A549 (cell line): ENCODE measurements around the gene NKAIN2. TPM values are rescaled to one million over a fixed set of nuclear protein-coding genes. Genes with fewer than 3 reads are reported as not detected.

ENCODE experiments used
- ATAC-seq, 2 experiments: fragments of 200-7000 bp in 1 of 2; fragments of >200 bp in 1 of 2; cut with Nextera tagmentation in 1 of 2; cut with Tn5 transposase in 1 of 2; 3 replicates each; pipeline versions ENCODE4 v1.8.0 to v1.9.1; 2018 to 2020; ENCODE audit warnings: mild to moderate bottlenecking in 1 of 2, moderate library complexity in 1 of 2
- CTCF ChIA-PET: fragments of 300-600 bp; sonication (Branson Sonifier 250); formaldehyde crosslinking; extraction: SDS; loops from one replicate; lab custom pipeline; 2021; ENCODE audit warnings: antibody characterized with exemption, inconsistent platforms; lab: Yijun Ruan, JAX
- POLR2A ChIA-PET: fragments of 350-600 bp; formaldehyde crosslinking; extraction: SDS; loops from one replicate; lab custom pipeline; 2021; ENCODE audit warnings: antibody characterized with exemption, inconsistent platforms; lab: Yijun Ruan, JAX
- DNase-seq, 2 experiments: peaks; one replicate each; pipeline versions ENCODE4 v3.0.0 to v3.0.0-alpha.2; 2011 to 2016; ENCODE audit warnings: low read depth in 1 of 2, low spot score in 1 of 2
- FAIRE-seq: peaks from 2 replicates; lab custom pipeline; 2011; peaks lifted over from hg19 to GRCh38; lab: Jason Lieb, UNC
- H3K27ac ChIP-seq, 2 experiments: fragments of >200 bp; sonication (Bioruptor Twin); formaldehyde crosslinking; 3 replicates each; pipeline ENCODE4 v1.5.1; 2016 to 2017
- H3K4me1 ChIP-seq: fragments of >200 bp; sonication (Bioruptor Twin); formaldehyde crosslinking; 3 replicates; pipeline ENCODE4 v1.6.1; 2016
- H3K4me2 ChIP-seq: fragments of >200 bp; sonication (Bioruptor Twin); formaldehyde crosslinking; 3 replicates; pipeline ENCODE4 v1.6.1; 2016
- H3K4me3 ChIP-seq: fragments of >200 bp; sonication (Bioruptor Twin); formaldehyde crosslinking; 3 replicates; pipeline ENCODE4 v1.5.1; 2016
- H3K9me3 ChIP-seq: fragments of >200 bp; sonication (Bioruptor Twin); formaldehyde crosslinking; 3 replicates; pipeline ENCODE4 v1.6.1; 2016
- CBX8 ChIP-seq: fragments of 200-600 bp; sonication (generic); IDR thresholded peaks from 2 replicates; pipeline ENCODE4 v1.6.1; 2016
- EHMT2 ChIP-seq: fragments of 200-600 bp; sonication (generic); IDR thresholded peaks from 2 replicates; pipeline ENCODE4 v1.6.1; 2016; ENCODE audit warnings: antibody characterized with exemption, low read depth, mild to moderate bottlenecking, moderate library complexity
- ESRRA ChIP-seq: fragments of 150-350 bp; IDR thresholded peaks from 2 replicates; pipeline ENCODE4 v1.6.1; 2014; ENCODE audit warnings: mild to moderate bottlenecking, low read length, borderline replicate concordance
- FOSB ChIP-seq: fragments of 250-450 bp; sonication (Bioruptor Pico); IDR thresholded peaks from 2 replicates; pipeline ENCODE4 v1.5.0; 2020; ENCODE audit warnings: mild to moderate bottlenecking, moderate library complexity
- FOXS1 ChIP-seq: fragments of 250-450 bp; sonication (Bioruptor Pico); IDR thresholded peaks from 2 replicates; pipeline ENCODE4 v1.5.0; 2020; ENCODE audit warnings: mild to moderate bottlenecking, moderate library complexity
- HOXB13 ChIP-seq: fragments of 250-450 bp; sonication (Bioruptor Pico); IDR thresholded peaks from 2 replicates; pipeline ENCODE4 v1.5.0; 2020; ENCODE audit warnings: low read depth, mild to moderate bottlenecking, moderate library complexity
- JUN ChIP-seq, 2 experiments: fragments of >200 bp; sonication (Bioruptor Twin); formaldehyde crosslinking; IDR thresholded peaks; 2 replicates in 1 of 2; 3 replicates in 1 of 2; pipeline ENCODE4 v1.6.1; 2016 to 2017
- NFE2L2 ChIP-seq: fragments of 150-350 bp; conservative IDR thresholded peaks from 2 replicates; pipeline ENCODE4 v1.6.1; 2014; ENCODE audit warnings: low read length
- NR3C1 ChIP-seq: fragments of >200 bp; sonication (Bioruptor Twin); formaldehyde crosslinking; IDR thresholded peaks from 3 replicates; pipeline ENCODE4 v1.6.1; 2017
- PHF8 ChIP-seq: fragments of 200-600 bp; sonication (generic); IDR thresholded peaks from 2 replicates; pipeline ENCODE4 v1.6.1; 2016; ENCODE audit warnings: low read depth, mild to moderate bottlenecking, antibody characterized with exemption, moderate library complexity, borderline replicate concordance
- POLR2AphosphoS2 ChIP-seq: conservative IDR thresholded peaks from 2 replicates; pipeline ENCODE4 v1.6.1; 2012; ENCODE audit warnings: low read length, improper control_type of control experiment, inconsistent platforms
- ZC3H11A ChIP-seq: fragments of 450-650 bp; IDR thresholded peaks from 2 replicates; pipeline ENCODE4 v1.6.1; 2014; ENCODE audit warnings: antibody characterized with exemption, mild to moderate bottlenecking
- ZNF302 ChIP-seq: fragments of 250-450 bp; sonication (Bioruptor Pico); IDR thresholded peaks from 2 replicates; pipeline ENCODE4 v1.9.0; 2021; ENCODE audit warnings: inconsistent platforms, mild to moderate bottlenecking, moderate library complexity
- ZSCAN20 ChIP-seq: fragments of 250-450 bp; sonication (Bioruptor Pico); IDR thresholded peaks from 2 replicates; pipeline ENCODE4 v1.8.0; 2022; ENCODE audit warnings: mild to moderate bottlenecking, moderate library complexity
- WGBS: methylation state at CpG from one replicate; pipeline ENCODE4 v1.1.6; 2017; ENCODE audit errors: missing lambda C conversion rate; 5-methylcytosine and 5-hydroxymethylcytosine counted together
- polyA plus RNA-seq, 4 experiments: library from polyadenylated mRNA; depleted of rRNA in 3 of 4; stranded (reverse); fragments of >200 nt; fragmentation: RNase III in 1 of 4; extraction: RNeasy Plus Mini Kit Qiagen cat#74134 plus additional on column Dnase treatment in 1 of 4; gene quantifications; 2 replicates in 3 of 4; 3 replicates in 1 of 4; pipeline ENCODE4 v1.2.3, GENCODE V29; 2011 to 2017
- TF ChIP-seq, protein P1 (sequence below): fragments of 250-450 bp; sonication (Bioruptor Pico); IDR thresholded peaks from 2 replicates; pipeline ENCODE4 v1.5.0; 2021; ENCODE audit warnings: mild to moderate bottlenecking, moderate library complexity, borderline replicate concordance
- TF ChIP-seq, protein P2 (sequence below): fragments of 200-600 bp; sonication (generic); IDR thresholded peaks from 2 replicates; pipeline ENCODE4 v1.6.1; 2016; ENCODE audit warnings: antibody characterized with exemption, mild to moderate bottlenecking, moderate library complexity
- TF ChIP-seq, protein P3 (sequence below): fragments of >200 bp; sonication (Bioruptor Twin); formaldehyde crosslinking; IDR thresholded peaks from 3 replicates; pipeline ENCODE4 v1.6.1; 2016
- TF ChIP-seq, protein P4 (sequence below): IDR thresholded peaks from 2 replicates; pipeline ENCODE4 v1.6.1; 2012
- TF ChIP-seq, protein P5 (sequence below): IDR thresholded peaks from 2 replicates; pipeline ENCODE4 v1.6.1; 2012; ENCODE audit warnings: low read depth, borderline replicate concordance
- TF ChIP-seq, protein P6 (sequence below): fragments of 150-350 bp; IDR thresholded peaks from 2 replicates; pipeline ENCODE4 v1.6.1; 2014; ENCODE audit warnings: low read depth, mild to moderate bottlenecking, low read length
- TF ChIP-seq, protein P7 (sequence below): fragments of 450-650 bp; IDR thresholded peaks from 2 replicates; pipeline ENCODE4 v1.6.1; 2014; ENCODE audit warnings: antibody characterized with exemption

Gene NKAIN2
- polyA plus RNA-seq, 2 of the 4 experiments (the other 2 are of a cell fraction), result not detected

DNA sequence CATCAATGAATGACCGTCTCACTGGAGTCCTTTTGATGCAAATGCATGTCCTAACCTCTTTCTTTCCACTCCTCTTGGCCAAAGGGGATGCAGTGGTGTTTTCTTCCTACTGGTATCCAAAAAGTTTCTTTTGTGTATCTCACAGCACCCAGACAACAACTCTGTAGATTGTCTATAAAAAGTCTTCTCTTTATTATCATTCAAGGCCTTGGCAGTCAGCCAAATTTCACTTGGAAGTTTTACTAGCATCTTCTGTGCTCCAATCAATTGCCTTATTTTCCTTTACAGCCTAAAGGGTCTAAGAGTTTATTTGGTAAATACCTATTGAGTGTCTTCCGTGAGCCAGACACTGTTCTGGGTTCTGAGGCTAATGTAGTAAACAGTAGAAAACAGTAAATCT, 1008.4 kb downstream of the NKAIN2 start:
- no peaks in the 10 kb centered on the region for H3K4me1 ChIP-seq
- no peak for FAIRE-seq
- ChIA-PET CTCF (no interaction called here), POLR2A (no interaction called here)
- H3K4me3 ChIP-seq, result no peak overlapping the region
- 46% methylated on average over 2 of the region's 2 CpGs for WGBS
- no peak for ATAC-seq
- no peaks in the 10 kb centered on the region for H3K9me3 ChIP-seq
- TF ChIP-seq, protein P1, sequence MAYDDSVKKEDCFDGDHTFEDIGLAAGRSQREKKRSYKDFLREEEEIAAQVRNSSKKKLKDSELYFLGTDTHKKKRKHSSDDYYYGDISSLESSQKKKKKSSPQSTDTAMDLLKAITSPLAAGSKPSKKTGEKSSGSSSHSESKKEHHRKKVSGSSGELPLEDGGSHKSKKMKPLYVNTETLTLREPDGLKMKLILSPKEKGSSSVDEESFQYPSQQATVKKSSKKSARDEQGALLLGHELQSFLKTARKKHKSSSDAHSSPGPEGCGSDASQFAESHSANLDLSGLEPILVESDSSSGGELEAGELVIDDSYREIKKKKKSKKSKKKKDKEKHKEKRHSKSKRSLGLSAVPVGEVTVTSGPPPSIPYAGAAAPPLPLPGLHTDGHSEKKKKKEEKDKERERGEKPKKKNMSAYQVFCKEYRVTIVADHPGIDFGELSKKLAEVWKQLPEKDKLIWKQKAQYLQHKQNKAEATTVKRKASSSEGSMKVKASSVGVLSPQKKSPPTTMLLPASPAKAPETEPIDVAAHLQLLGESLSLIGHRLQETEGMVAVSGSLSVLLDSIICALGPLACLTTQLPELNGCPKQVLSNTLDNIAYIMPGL (CRISPR knock-in tag), result no peak
- TF ChIP-seq FOSB (CRISPR knock-in tag) (no peak), HOXB13 (CRISPR knock-in tag) (no peak), CBX8 (no peak), FOXS1 (CRISPR knock-in tag) (no peak)
- TF ChIP-seq, protein P2, sequence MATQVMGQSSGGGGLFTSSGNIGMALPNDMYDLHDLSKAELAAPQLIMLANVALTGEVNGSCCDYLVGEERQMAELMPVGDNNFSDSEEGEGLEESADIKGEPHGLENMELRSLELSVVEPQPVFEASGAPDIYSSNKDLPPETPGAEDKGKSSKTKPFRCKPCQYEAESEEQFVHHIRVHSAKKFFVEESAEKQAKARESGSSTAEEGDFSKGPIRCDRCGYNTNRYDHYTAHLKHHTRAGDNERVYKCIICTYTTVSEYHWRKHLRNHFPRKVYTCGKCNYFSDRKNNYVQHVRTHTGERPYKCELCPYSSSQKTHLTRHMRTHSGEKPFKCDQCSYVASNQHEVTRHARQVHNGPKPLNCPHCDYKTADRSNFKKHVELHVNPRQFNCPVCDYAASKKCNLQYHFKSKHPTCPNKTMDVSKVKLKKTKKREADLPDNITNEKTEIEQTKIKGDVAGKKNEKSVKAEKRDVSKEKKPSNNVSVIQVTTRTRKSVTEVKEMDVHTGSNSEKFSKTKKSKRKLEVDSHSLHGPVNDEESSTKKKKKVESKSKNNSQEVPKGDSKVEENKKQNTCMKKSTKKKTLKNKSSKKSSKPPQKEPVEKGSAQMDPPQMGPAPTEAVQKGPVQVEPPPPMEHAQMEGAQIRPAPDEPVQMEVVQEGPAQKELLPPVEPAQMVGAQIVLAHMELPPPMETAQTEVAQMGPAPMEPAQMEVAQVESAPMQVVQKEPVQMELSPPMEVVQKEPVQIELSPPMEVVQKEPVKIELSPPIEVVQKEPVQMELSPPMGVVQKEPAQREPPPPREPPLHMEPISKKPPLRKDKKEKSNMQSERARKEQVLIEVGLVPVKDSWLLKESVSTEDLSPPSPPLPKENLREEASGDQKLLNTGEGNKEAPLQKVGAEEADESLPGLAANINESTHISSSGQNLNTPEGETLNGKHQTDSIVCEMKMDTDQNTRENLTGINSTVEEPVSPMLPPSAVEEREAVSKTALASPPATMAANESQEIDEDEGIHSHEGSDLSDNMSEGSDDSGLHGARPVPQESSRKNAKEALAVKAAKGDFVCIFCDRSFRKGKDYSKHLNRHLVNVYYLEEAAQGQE, result no peak
- TF ChIP-seq, protein P3, sequence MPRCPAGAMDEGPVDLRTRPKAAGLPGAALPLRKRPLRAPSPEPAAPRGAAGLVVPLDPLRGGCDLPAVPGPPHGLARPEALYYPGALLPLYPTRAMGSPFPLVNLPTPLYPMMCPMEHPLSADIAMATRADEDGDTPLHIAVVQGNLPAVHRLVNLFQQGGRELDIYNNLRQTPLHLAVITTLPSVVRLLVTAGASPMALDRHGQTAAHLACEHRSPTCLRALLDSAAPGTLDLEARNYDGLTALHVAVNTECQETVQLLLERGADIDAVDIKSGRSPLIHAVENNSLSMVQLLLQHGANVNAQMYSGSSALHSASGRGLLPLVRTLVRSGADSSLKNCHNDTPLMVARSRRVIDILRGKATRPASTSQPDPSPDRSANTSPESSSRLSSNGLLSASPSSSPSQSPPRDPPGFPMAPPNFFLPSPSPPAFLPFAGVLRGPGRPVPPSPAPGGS, result no peak
- TF ChIP-seq, protein P4, sequence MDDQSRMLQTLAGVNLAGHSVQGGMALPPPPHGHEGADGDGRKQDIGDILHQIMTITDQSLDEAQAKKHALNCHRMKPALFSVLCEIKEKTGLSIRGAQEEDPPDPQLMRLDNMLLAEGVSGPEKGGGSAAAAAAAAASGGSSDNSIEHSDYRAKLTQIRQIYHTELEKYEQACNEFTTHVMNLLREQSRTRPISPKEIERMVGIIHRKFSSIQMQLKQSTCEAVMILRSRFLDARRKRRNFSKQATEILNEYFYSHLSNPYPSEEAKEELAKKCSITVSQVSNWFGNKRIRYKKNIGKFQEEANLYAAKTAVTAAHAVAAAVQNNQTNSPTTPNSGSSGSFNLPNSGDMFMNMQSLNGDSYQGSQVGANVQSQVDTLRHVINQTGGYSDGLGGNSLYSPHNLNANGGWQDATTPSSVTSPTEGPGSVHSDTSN, result no peak
- TF ChIP-seq, protein P5, sequence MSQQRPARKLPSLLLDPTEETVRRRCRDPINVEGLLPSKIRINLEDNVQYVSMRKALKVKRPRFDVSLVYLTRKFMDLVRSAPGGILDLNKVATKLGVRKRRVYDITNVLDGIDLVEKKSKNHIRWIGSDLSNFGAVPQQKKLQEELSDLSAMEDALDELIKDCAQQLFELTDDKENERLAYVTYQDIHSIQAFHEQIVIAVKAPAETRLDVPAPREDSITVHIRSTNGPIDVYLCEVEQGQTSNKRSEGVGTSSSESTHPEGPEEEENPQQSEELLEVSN, result no peak
- TF ChIP-seq, protein P6, sequence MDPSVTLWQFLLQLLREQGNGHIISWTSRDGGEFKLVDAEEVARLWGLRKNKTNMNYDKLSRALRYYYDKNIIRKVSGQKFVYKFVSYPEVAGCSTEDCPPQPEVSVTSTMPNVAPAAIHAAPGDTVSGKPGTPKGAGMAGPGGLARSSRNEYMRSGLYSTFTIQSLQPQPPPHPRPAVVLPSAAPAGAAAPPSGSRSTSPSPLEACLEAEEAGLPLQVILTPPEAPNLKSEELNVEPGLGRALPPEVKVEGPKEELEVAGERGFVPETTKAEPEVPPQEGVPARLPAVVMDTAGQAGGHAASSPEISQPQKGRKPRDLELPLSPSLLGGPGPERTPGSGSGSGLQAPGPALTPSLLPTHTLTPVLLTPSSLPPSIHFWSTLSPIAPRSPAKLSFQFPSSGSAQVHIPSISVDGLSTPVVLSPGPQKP, result no peak
- H3K27ac ChIP-seq, result no peak overlapping the region
- DNase-seq, result no peak
- H3K4me2 ChIP-seq, result no peak overlapping the region

DNA sequence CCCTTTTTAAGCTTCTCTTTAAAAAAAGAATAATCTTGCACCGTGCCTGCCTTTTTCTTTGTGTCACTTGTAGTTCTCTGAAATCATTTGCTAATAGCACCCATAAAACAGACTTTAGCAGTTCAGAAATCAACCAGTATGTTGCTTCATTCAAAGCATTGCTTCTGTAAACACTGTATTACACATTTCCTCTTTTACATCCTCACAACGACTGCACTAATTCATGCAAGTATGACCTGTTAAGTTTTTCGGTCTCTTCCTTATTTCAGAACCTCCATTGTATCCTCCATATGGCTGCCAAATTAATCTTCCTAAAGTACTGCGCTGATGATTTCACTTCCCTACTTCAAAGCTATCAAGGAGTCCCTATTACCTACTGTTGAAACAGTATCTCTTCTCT, 1015.7 kb downstream of the NKAIN2 start:
- WGBS, result 32% methylated on average over 4 of the region's 4 CpGs
- ATAC-seq, result no peak
- no peak for TF ChIP-seq JUN (IDR thresholded peaks at IDR 0.05)
- no peak for TF ChIP-seq NFE2L2
- TF ChIP-seq, protein P6, result no peak
- no peak for TF ChIP-seq POLR2AphosphoS2
- no peak for TF ChIP-seq ESRRA
- TF ChIP-seq FOSB (CRISPR knock-in tag), result no peak
- TF ChIP-seq PHF8, result no peak
- TF ChIP-seq, protein P7, sequence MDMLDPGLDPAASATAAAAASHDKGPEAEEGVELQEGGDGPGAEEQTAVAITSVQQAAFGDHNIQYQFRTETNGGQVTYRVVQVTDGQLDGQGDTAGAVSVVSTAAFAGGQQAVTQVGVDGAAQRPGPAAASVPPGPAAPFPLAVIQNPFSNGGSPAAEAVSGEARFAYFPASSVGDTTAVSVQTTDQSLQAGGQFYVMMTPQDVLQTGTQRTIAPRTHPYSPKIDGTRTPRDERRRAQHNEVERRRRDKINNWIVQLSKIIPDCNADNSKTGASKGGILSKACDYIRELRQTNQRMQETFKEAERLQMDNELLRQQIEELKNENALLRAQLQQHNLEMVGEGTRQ, result no peak
- TF ChIP-seq EHMT2, result no peak
- no peak for TF ChIP-seq NR3C1
- TF ChIP-seq ZC3H11A, result no peak
- no peak for TF ChIP-seq ZNF302 (CRISPR knock-in tag)
- no peak for TF ChIP-seq ZSCAN20 (CRISPR knock-in tag)
- TF ChIP-seq HOXB13 (CRISPR knock-in tag), result no peak
- TF ChIP-seq, all 56 proteins: peak for 0

More for the DNA sequence above, 1015.7 kb downstream of the NKAIN2 start:
- Histone ChIP-seq H3K4me1 (no peaks in the 10 kb centered on the region), H3K9me3 (no peaks in the 10 kb centered on the region), H3K4me3 (no peak overlapping the region), H3K4me2 (no peak overlapping the region), H3K27ac (no peak overlapping the region)
- DNase-seq (no peak), FAIRE-seq (no peak)
- CTCF ChIA-PET, result no interaction called here
- POLR2A ChIA-PET, result no interaction called here
